K562 (cell line): ENCODE results near the gene S100A9. TPM values are rescaled to one million over a fixed set of nuclear protein-coding genes. Genes with fewer than 3 reads are reported as not detected.

Source experiments
- ATAC-seq: fragments of 200-7000 bp; cut with Tn5 transposase; 3 replicates; pipeline ENCODE4 v1.9.1; 2020; ENCODE audit warnings: moderate library complexity
- BruUV-seq: library from RNA; stranded (reverse); fragments of 400-500 nt; replicated peaks from 2 replicates; lab custom pipeline; 2021; lab: Mats Ljungman, UMichigan
- CTCF ChIA-PET: fragments of 300-600 bp; formaldehyde crosslinking; extraction: SDS; loops from one replicate; lab custom pipeline; 2021; ENCODE audit warnings: low intra/inter-chr PET ratio; lab: Yijun Ruan, JAX
- POLR2A ChIA-PET: fragments of 300-600, 350-650 bp; sonication (Branson Sonifier 250); formaldehyde crosslinking; extraction: SDS; loops from one replicate; lab custom pipeline; 2021; ENCODE audit warnings: antibody characterized with exemption, inconsistent platforms; lab: Yijun Ruan, JAX
- DNase-seq, 4 experiments: peaks; one replicate each; pipeline versions ENCODE4 v3.0.0 to v3.0.0-alpha.2; 2011 to 2018; ENCODE audit warnings: low spot score in 3 of 4, mixed read lengths in 3 of 4; ENCODE audit errors: extremely low read depth in 1 of 4
- FAIRE-seq: peaks from 2 replicates; lab custom pipeline; 2011; peaks lifted over from hg19 to GRCh38; lab: Jason Lieb, UNC
- H2AFZ ChIP-seq: 2 replicates; pipeline ENCODE4 v1.6.0; 2011; ENCODE audit warnings: low read depth, low read length, control low read depth, inconsistent platforms
- H3K27ac ChIP-seq: fragments of 200-600 bp; 3 replicates; pipeline ENCODE4 v1.8.0; 2011; ENCODE audit warnings: low read depth, mild to moderate bottlenecking, control low read depth, inconsistent platforms, low read length, moderate library complexity, mixed read lengths; ENCODE audit errors: extremely low read depth
- H3K27me3 ChIP-seq, 2 experiments: fragments of 300-600 bp in 1 of 2; 2 replicates in 1 of 2; 3 replicates in 1 of 2; pipeline versions ENCODE4 v1.6.0 to v1.8.0; 2011; ENCODE audit warnings: inconsistent platforms in 2 of 2, low read length in 2 of 2, mild to moderate bottlenecking in 1 of 2, mixed read lengths in 1 of 2, moderate library complexity in 1 of 2; ENCODE audit not compliant: control insufficient read depth in 2 of 2, insufficient read depth in 2 of 2
- H3K36me3 ChIP-seq: fragments of 300-600 bp; 3 replicates; pipeline ENCODE4 v1.8.0; 2011; ENCODE audit warnings: mild to moderate bottlenecking, low read length, inconsistent platforms; ENCODE audit not compliant: control insufficient read depth, insufficient read depth
- H3K4me1 ChIP-seq, 2 experiments: fragments of 200-600 bp in 1 of 2; replicated peaks in 1 of 2; 2 replicates in 1 of 2; 3 replicates in 1 of 2; pipeline versions ENCODE4 v1.5.1 to v1.8.0; 2011; ENCODE audit warnings: inconsistent platforms in 2 of 2, low read length in 2 of 2, mild to moderate bottlenecking in 1 of 2, mixed read lengths in 1 of 2, moderate library complexity in 1 of 2; ENCODE audit not compliant: control insufficient read depth in 2 of 2, insufficient read depth in 2 of 2
- H3K4me2 ChIP-seq: 2 replicates; pipeline ENCODE4 v1.6.1; 2011; ENCODE audit warnings: low read length, control low read depth, inconsistent platforms, mixed read lengths; ENCODE audit not compliant: insufficient read depth
- H3K4me3 ChIP-seq: fragments of 200-600 bp; sonication (generic), shearing (Covaris generic); 2 replicates; pipeline ENCODE4 v1.5.1; 2016; ENCODE audit warnings: control low read depth, inconsistent platforms
- H3K79me2 ChIP-seq: fragments of 200-600 bp; 3 replicates; pipeline ENCODE4 v1.8.0; 2011; ENCODE audit warnings: low read length, inconsistent platforms; ENCODE audit not compliant: control insufficient read depth, insufficient read depth
- H3K9ac ChIP-seq, 2 experiments: 2 replicates each; pipeline versions ENCODE4 v1.6.0 to v1.6.1; 2011; ENCODE audit warnings: low read depth in 2 of 2, low read length in 2 of 2, control low read depth in 1 of 2, inconsistent platforms in 1 of 2, mild to moderate bottlenecking in 1 of 2, mixed read lengths in 1 of 2; ENCODE audit not compliant: insufficient read depth in 1 of 2
- H3K9me1 ChIP-seq: one replicate; pipeline ENCODE4 v1.6.0; 2011; ENCODE audit warnings: inconsistent platforms, mild to moderate bottlenecking, low read length, moderate library complexity; ENCODE audit not compliant: control insufficient read depth, insufficient read depth
- H3K9me3 ChIP-seq: replicated peaks from 2 replicates; pipeline ENCODE4 v1.5.1; 2011; ENCODE audit warnings: low read depth, low read length, inconsistent platforms; ENCODE audit not compliant: control insufficient read depth, insufficient read depth
- H4K20me1 ChIP-seq: replicated peaks from 2 replicates; pipeline ENCODE4 v1.6.1; 2011; ENCODE audit warnings: low read length, inconsistent platforms, mixed read lengths; ENCODE audit not compliant: control insufficient read depth, insufficient read depth
- BRCA1 ChIP-seq, 2 experiments: fragments of 450-650 bp in 1 of 2; sonication (generic) in 1 of 2; formaldehyde crosslinking in 1 of 2; IDR thresholded peaks; 2 replicates each; pipeline versions ENCODE4 v1.5.0 to v1.6.1; 2017 to 2020; ENCODE audit warnings: mild to moderate bottlenecking in 1 of 2, missing genetic modification reagents in 1 of 2
- CHCHD3 ChIP-seq: fragments of 250-450 bp; sonication (Bioruptor Pico); IDR thresholded peaks from 2 replicates; pipeline ENCODE4 v2.1.2; 2022; ENCODE audit warnings: mild to moderate bottlenecking
- CREBBP ChIP-seq: IDR thresholded peaks from one replicate; pipeline ENCODE4 v1.6.1; 2012; ENCODE audit warnings: low read depth, mild to moderate bottlenecking, control low read depth, inconsistent platforms, low read length
- RBM22 ChIP-seq: fragments of 200-400 bp; formaldehyde crosslinking; IDR thresholded peaks from 2 replicates; pipeline ENCODE4 v1.6.1; 2018; ENCODE audit warnings: low read length, low read depth; ENCODE audit not compliant: poor library complexity, severe bottlenecking
- RFX1 ChIP-seq: fragments of 450-650 bp; IDR thresholded peaks from 2 replicates; pipeline ENCODE4 v1.6.1; 2016; ENCODE audit warnings: mild to moderate bottlenecking, moderate library complexity
- RUNX1 ChIP-seq: sonication (generic); IDR thresholded peaks from 2 replicates; pipeline ENCODE4 v1.6.1; 2016; ENCODE audit warnings: antibody characterized with exemption, low read depth
- SP1 ChIP-seq: sonication (generic); formaldehyde crosslinking; IDR thresholded peaks from 2 replicates; pipeline ENCODE4 v1.8.1; 2022; ENCODE audit warnings: mild to moderate bottlenecking, missing genetic modification reagents
- SPI1 ChIP-seq: IDR thresholded peaks from 2 replicates; pipeline ENCODE4 v1.6.1; 2011; ENCODE audit warnings: low read depth, low read length, control low read depth, borderline replicate concordance
- STAT5A ChIP-seq: IDR thresholded peaks from 2 replicates; pipeline ENCODE4 v1.6.1; 2012; ENCODE audit warnings: low read length, inconsistent platforms, borderline replicate concordance
- STAT5B ChIP-seq: fragments of 250-450 bp; sonication (Bioruptor Pico); IDR thresholded peaks from 2 replicates; pipeline ENCODE4 v1.8.0; 2021; ENCODE audit warnings: mild to moderate bottlenecking, inconsistent platforms
- ZBED1 ChIP-seq: IDR thresholded peaks from 2 replicates; pipeline ENCODE4 v1.6.1; 2014
- ZBTB1 ChIP-seq: sonication (generic); formaldehyde crosslinking; IDR thresholded peaks from 2 replicates; pipeline ENCODE4 v1.8.1; 2023; ENCODE audit warnings: missing genetic modification reagents, low read depth, mild to moderate bottlenecking, borderline replicate concordance
- ZC3H11A ChIP-seq: IDR thresholded peaks from 2 replicates; pipeline ENCODE4 v1.6.1; 2012; ENCODE audit warnings: low read depth, low read length, improper control_type of control experiment
- ZNF354B ChIP-seq: fragments of 250-450 bp; sonication (Bioruptor Pico); IDR thresholded peaks from 2 replicates; pipeline ENCODE4 v1.4.0; 2020
- WGBS: fragments of 100-300 bp; shearing (Covaris generic); methylation state at CpG from one replicate; pipeline ENCODE4 v1.1.6; 2016; ENCODE audit warnings: low coverage, mixed read lengths; ENCODE audit not compliant: insufficient coverage; ENCODE audit errors: missing lambda C conversion rate; 5-methylcytosine and 5-hydroxymethylcytosine counted together
- in situ Hi-C: fragments of 300-500 bp; cut with MboI; formaldehyde crosslinking; loops from 4 replicates; pipeline ENCODE4 v1.15.0; 2018; ENCODE audit warnings: inconsistent platforms, mixed read lengths
- intact Hi-C: fragments of 100-400 bp; cut with micrococcal nuclease; formaldehyde crosslinking; loops from 2 replicates; pipeline ENCODE4 v1.14.2; 2022
- polyA plus RNA-seq, 8 experiments: library from polyadenylated mRNA; depleted of rRNA in 4 of 8; stranded (reverse) in 5 of 8; unstranded in 3 of 8; fragments of >200 nt; fragmentation: Nextera tagmentation in 2 of 8; fragmentation: Illumina TruSeq in 1 of 8; extraction: Ambion mirVana in 2 of 8; extraction: Trizol in 1 of 8; gene quantifications; 2 replicates each; pipeline versions ENCODE4 v1.2.1 to v1.2.3, GENCODE V29; 2011 to 2014; ENCODE audit warnings: inconsistent platforms in 1 of 8, missing spikeins in 1 of 8
- total RNA-seq, 7 experiments: library from RNA; depleted of rRNA in 6 of 7; stranded (reverse); fragments of >200 nt in 6 of 7; fragmentation: Illumina TruSeq in 2 of 7; extraction: Trizol in 2 of 7; gene quantifications; 2 replicates each; pipeline versions ENCODE4 v1.2.1 to v1.2.3, GENCODE V29; 2011 to 2021; ENCODE audit warnings: low replicate concordance in 1 of 7
- TF ChIP-seq, protein P1 (sequence below): fragments of 450-650 bp; IDR thresholded peaks from 2 replicates; pipeline ENCODE4 v1.6.1; 2016
- TF ChIP-seq, protein P2 (sequence below), 2 experiments: IDR thresholded peaks in 1 of 2; conservative IDR thresholded peaks in 1 of 2; 2 replicates each; pipeline ENCODE4 v1.6.1; 2016; ENCODE audit warnings: low read depth in 2 of 2, mild to moderate bottlenecking in 1 of 2, missing compliant biosample characterization in 1 of 2, missing genetic modification characterization in 1 of 2, moderate library complexity in 1 of 2

S100A9 gene
- total and polyA plus RNA-seq, 9 of the 15 experiments (the other 6 are each of a cell fraction or from before 2014, with no cell fraction given): 0.80 TPM; not detected in 8

DNA sequence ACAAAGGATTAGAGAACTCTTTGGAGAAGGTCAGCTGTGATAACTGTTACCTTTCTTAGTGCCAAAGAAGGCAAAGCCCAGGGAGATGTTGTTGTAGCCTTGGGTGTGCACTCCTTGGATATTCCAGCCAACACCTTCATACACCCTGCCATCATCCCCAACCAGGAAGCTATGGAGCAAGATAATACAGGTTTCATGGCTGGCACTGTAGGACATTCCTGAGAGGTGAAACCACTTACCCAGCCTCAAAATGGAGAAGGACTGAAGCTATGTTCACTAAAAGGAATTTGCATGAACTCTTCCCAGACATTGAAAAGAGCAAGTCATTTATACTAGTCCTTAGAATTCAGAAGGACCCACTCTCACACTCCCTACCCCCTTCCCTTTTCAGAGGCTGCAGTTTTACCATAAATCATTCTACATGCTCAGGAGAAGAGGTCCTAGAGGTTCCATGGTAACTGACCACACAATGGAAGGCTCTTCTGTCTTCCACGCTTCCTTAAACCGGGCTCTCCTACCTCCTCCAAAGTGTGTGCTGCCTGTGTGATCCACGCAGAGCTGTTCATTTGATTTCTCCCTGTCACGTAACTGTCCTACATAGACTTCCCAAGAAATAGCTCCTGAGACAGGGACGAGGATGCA, 14.5 kb upstream of the S100A9 start (continued):
- no peak for TF ChIP-seq RBM22
- no peak for TF ChIP-seq SP1 (CRISPR knock-in tag)
- TF ChIP-seq, protein P1, sequence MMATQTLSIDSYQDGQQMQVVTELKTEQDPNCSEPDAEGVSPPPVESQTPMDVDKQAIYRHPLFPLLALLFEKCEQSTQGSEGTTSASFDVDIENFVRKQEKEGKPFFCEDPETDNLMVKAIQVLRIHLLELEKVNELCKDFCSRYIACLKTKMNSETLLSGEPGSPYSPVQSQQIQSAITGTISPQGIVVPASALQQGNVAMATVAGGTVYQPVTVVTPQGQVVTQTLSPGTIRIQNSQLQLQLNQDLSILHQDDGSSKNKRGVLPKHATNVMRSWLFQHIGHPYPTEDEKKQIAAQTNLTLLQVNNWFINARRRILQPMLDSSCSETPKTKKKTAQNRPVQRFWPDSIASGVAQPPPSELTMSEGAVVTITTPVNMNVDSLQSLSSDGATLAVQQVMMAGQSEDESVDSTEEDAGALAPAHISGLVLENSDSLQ: peak; percentile 64; the same call in 1 of the 2 replicates
- peak; percentile 45 for TF ChIP-seq RFX1
- no peak for TF ChIP-seq RUNX1
- no peak for TF ChIP-seq CREBBP
- TF ChIP-seq SPI1: peak; percentile 50; the same call in 1 of the 2 replicates
- TF ChIP-seq, all 486 proteins: peak for 7

DNA sequence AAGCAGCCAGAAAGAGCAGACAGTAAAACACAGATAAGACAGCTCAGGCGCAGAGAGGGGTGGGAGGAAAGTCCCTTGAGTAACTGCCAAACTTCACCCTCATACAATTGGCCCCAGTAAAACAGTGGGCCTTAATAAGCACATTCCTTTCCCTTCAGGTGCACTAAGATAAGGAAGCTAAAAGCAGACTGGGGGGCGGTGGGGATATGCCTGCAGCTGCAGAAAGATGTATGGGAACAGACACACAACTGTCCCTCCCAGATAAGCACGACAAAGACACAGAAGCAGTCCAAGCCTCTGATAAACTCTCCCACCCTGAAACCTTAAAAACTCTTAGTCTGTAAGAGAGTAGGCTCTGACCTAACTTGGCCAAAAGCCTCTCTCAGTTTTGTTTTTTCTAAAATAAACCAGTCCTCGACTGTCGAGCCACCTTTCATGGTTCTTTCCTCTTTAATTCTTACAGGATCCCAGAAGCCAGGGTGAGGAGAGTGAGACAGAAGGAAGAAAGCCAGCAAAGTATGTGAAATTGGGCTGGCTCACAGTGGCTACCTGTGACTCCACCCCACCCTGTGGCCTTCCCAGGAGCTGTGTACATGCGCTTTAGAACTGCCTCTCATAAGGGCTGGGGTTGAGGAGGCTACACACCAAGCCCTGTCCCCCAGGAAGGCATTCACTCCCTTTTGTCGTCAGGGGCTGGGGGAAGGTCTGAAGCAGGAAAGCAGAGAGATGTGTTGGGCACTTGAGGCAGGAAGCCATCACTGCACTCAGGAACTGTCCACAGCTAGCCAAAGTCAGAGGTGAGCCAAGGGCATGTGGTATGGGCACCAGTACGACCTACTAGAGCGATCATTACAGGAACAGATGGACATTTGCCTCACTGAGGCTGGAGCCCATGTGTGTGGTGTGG, 13.6 kb upstream of the S100A9 start:
- in situ Hi-C loops (no loop called here), intact Hi-C loops (no loop called here)
- H3K79me2 ChIP-seq: no peaks in the 10 kb centered on the region
- H3K27me3 ChIP-seq: peaks cover 0 to 12% of the 10 kb centered on the region in 2 experiments; a peak in 3 of 5 replicates
- no peaks in the 10 kb centered on the region for H3K36me3 ChIP-seq
- peak overlapping the region in 1 of 2 experiments; percentile 6; a peak in 1 of 4 replicates for H3K9ac ChIP-seq
- peak overlapping the region; percentile 30; the same call in 1 of the 2 replicates for H2AFZ ChIP-seq
- FAIRE-seq (peak; percentile 97), ATAC-seq (peak; percentile 90), DNase-seq (peak; percentile 64 to 93 (median 69))
- ChIA-PET POLR2A (interaction anchor here (0.6 to 1.7 kb wide), 12 partner anchors 9 to 1592 kb away, joined by 3 to 6 read pairs (median 4); partner anchors contain the start of genes CHTOP, PGLYRP3 and PMVK), CTCF (no interaction called here)
- no peaks in the 10 kb centered on the region for H3K9me1 ChIP-seq
- BruUV-seq: no TSS peak
- WGBS: 10% methylated on average over 9 of the region's 9 CpGs
- H3K9me3 ChIP-seq: no peaks in the 10 kb centered on the region
- no peak overlapping the region for H3K4me3 ChIP-seq
- peak overlapping the region; percentile 68 for H3K27ac ChIP-seq
- peaks cover 18% of the 10 kb centered on the region for H4K20me1 ChIP-seq
- H3K4me1 ChIP-seq: peaks cover 30 to 39% of the 10 kb centered on the region in 2 experiments
- H3K4me2 ChIP-seq: peak overlapping the region; percentile 78
- TF ChIP-seq, protein P2, sequence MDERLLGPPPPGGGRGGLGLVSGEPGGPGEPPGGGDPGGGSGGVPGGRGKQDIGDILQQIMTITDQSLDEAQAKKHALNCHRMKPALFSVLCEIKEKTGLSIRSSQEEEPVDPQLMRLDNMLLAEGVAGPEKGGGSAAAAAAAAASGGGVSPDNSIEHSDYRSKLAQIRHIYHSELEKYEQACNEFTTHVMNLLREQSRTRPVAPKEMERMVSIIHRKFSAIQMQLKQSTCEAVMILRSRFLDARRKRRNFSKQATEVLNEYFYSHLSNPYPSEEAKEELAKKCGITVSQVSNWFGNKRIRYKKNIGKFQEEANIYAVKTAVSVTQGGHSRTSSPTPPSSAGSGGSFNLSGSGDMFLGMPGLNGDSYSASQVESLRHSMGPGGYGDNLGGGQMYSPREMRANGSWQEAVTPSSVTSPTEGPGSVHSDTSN (CRISPR knock-in tag; IDR thresholded peaks at IDR 0.05; ENCODE audit: low read depth): no peak
- TF ChIP-seq, protein P2 (tag; conservative IDR thresholded peaks at IDR 0.05; ENCODE audit: low read depth): peak; percentile 97
- TF ChIP-seq STAT5A (peak; percentile 97), ZBED1 (peak; percentile 95), STAT5B (CRISPR knock-in tag) (no peak), ZNF354B (CRISPR knock-in tag) (peak; percentile 67; the same call in 1 of the 2 replicates), BRCA1 (IDR thresholded peaks at IDR 0.05) (no peak), BRCA1 (CRISPR knock-in tag; IDR thresholded peaks at IDR 0.05) (no peak), CHCHD3 (CRISPR knock-in tag) (no peak), ZBTB1 (CRISPR knock-in tag) (no peak), ZC3H11A (no peak)
